IMR-90 (cell line): ENCODE results near the gene DIAPH2. TPM values are rescaled to one million over a fixed set of nuclear protein-coding genes. Genes with fewer than 3 reads are reported as not detected.

Experiments
- ATAC-seq: fragments of 200-7000 bp; cut with Tn5 transposase; 2 replicates; pipeline ENCODE4 v1.9.1; 2020; ENCODE audit warnings: low read depth, mild to moderate bottlenecking, moderate library complexity
- BruUV-seq: library from RNA; stranded (reverse); fragments of 400-500 nt; replicated peaks from 2 replicates; lab custom pipeline; 2021; lab: Mats Ljungman, UMichigan
- CTCF ChIA-PET: fragments of 300-600 bp; formaldehyde crosslinking; extraction: SDS; loops from one replicate; lab custom pipeline; 2021; ENCODE audit warnings: antibody characterized with exemption; lab: Yijun Ruan, JAX
- POLR2A ChIA-PET: fragments of 300-600 bp; sonication (Branson Sonifier 250); formaldehyde crosslinking; loops from one replicate; lab custom pipeline; 2022; ENCODE audit warnings: antibody characterized with exemption; ENCODE audit not compliant: unreplicated experiment; lab: Charles Lee
- DNase-seq: peaks from one replicate; pipeline ENCODE4 v3.0.0; 2013
- H2AFZ ChIP-seq: replicated peaks from 2 replicates; pipeline ENCODE3; 2013; ENCODE audit warnings: low read length, mild to moderate bottlenecking; ENCODE audit not compliant: poor library complexity
- H2AK5ac ChIP-seq: 2 replicates; pipeline ENCODE4 v1.6.1; 2013; ENCODE audit warnings: low read depth, low read length, inconsistent platforms
- H2AK9ac ChIP-seq: replicated peaks from 2 replicates; pipeline ENCODE3; 2013; ENCODE audit warnings: mild to moderate bottlenecking, low read depth, low read length, moderate library complexity; ENCODE audit not compliant: poor library complexity
- H2BK120ac ChIP-seq: 2 replicates; pipeline ENCODE4 v1.6.1; 2013; ENCODE audit warnings: low read depth, low read length, inconsistent platforms
- H2BK15ac ChIP-seq: 3 replicates; pipeline ENCODE4 v1.6.1; 2013; ENCODE audit warnings: low read depth, low read length, inconsistent platforms
- H2BK20ac ChIP-seq: 2 replicates; pipeline ENCODE4 v1.6.1; 2013; ENCODE audit warnings: low read depth, mild to moderate bottlenecking, inconsistent platforms, low read length, moderate library complexity
- H2BK5ac ChIP-seq: 2 replicates; pipeline ENCODE4 v1.6.1; 2013; ENCODE audit warnings: mild to moderate bottlenecking, low read depth, low read length, inconsistent platforms; ENCODE audit not compliant: poor library complexity, severe bottlenecking
- H3K14ac ChIP-seq: replicated peaks from 2 replicates; pipeline ENCODE4 v1.6.1; 2013; ENCODE audit warnings: low read depth, low read length, inconsistent platforms
- H3K18ac ChIP-seq: 2 replicates; pipeline ENCODE4 v1.6.1; 2013; ENCODE audit warnings: low read depth, low read length, control low read depth
- H3K23ac ChIP-seq: 2 replicates; pipeline ENCODE4 v1.6.1; 2013; ENCODE audit warnings: low read depth, low read length, inconsistent platforms
- H3K27ac ChIP-seq: 2 replicates; pipeline ENCODE4 v1.5.1; 2013; ENCODE audit warnings: mild to moderate bottlenecking, control low read depth, low read length; ENCODE audit not compliant: insufficient read depth
- H3K27me3 ChIP-seq: 2 replicates; pipeline ENCODE4 v1.6.1; 2013; ENCODE audit warnings: low read length; ENCODE audit not compliant: control insufficient read depth, insufficient read depth
- H3K36me3 ChIP-seq: 2 replicates; pipeline ENCODE4 v1.6.1; 2013; ENCODE audit warnings: low read length, mixed read lengths; ENCODE audit not compliant: control insufficient read depth, insufficient read depth
- H3K4ac ChIP-seq: 2 replicates; pipeline ENCODE4 v1.6.1; 2013; ENCODE audit warnings: low read depth, low read length, inconsistent platforms
- H3K4me1 ChIP-seq: 2 replicates; pipeline ENCODE4 v1.6.1; 2013; ENCODE audit warnings: low read length, mixed read lengths; ENCODE audit not compliant: control insufficient read depth, insufficient read depth
- H3K4me2 ChIP-seq: 2 replicates; pipeline ENCODE4 v1.6.1; 2013; ENCODE audit warnings: low read depth, mild to moderate bottlenecking, control low read depth, low read length, moderate library complexity
- H3K4me3 ChIP-seq: 2 replicates; pipeline ENCODE4 v1.5.1; 2013; ENCODE audit warnings: low read depth, mild to moderate bottlenecking, control low read depth, low read length, moderate library complexity; ENCODE audit not compliant: insufficient read depth
- H3K56ac ChIP-seq: 2 replicates; pipeline ENCODE4 v1.6.1; 2013; ENCODE audit warnings: low read length, inconsistent platforms; ENCODE audit not compliant: insufficient read depth; ENCODE audit errors: extremely low read depth
- H3K79me1 ChIP-seq, 2 experiments: 2 replicates each; pipeline ENCODE4 v1.6.1; 2013; ENCODE audit warnings: low read length in 2 of 2, inconsistent platforms in 1 of 2, low read depth in 1 of 2
- H3K9ac ChIP-seq: 2 replicates; pipeline ENCODE4 v1.6.1; 2013; ENCODE audit warnings: low read depth, low read length, control low read depth
- H3K9me1 ChIP-seq: 2 replicates; pipeline ENCODE4 v1.6.1; 2013; ENCODE audit warnings: low read length, inconsistent platforms; ENCODE audit not compliant: insufficient read depth
- H3K9me3 ChIP-seq: 2 replicates; pipeline ENCODE4 v1.6.1; 2013; ENCODE audit warnings: low read length; ENCODE audit not compliant: control insufficient read depth, insufficient read depth
- H4K20me1 ChIP-seq: 2 replicates; pipeline ENCODE4 v1.6.1; 2013; ENCODE audit warnings: low read length, inconsistent platforms; ENCODE audit not compliant: insufficient read depth
- H4K5ac ChIP-seq: 2 replicates; pipeline ENCODE4 v1.6.1; 2013; ENCODE audit warnings: mild to moderate bottlenecking, low read depth, low read length, control low read depth
- H4K8ac ChIP-seq, 2 experiments: 2 replicates each; pipeline ENCODE4 v1.6.1; 2013; ENCODE audit warnings: low read depth in 2 of 2, low read length in 2 of 2, control low read depth in 1 of 2, inconsistent platforms in 1 of 2
- H4K91ac ChIP-seq: 2 replicates; pipeline ENCODE4 v1.6.1; 2013; ENCODE audit warnings: low read depth, low read length, inconsistent platforms; ENCODE audit not compliant: insufficient read depth
- CEBPB ChIP-seq: IDR thresholded peaks from 2 replicates; pipeline ENCODE4 v1.6.1; 2012; ENCODE audit warnings: low read depth, low read length, improper control_type of control experiment
- ELK1 ChIP-seq: fragments of 150-350 bp; IDR thresholded peaks from 2 replicates; pipeline ENCODE4 v1.6.1; 2016; ENCODE audit warnings: low read depth, mild to moderate bottlenecking, low read length, moderate library complexity, borderline replicate concordance
- WGBS, 2 experiments: methylation state at CpG; one replicate each; pipeline versions ENCODE4 v1.1.5 to v1.1.7; 2013; ENCODE audit warnings: missing lambda C conversion rate in 2 of 2; ENCODE audit not compliant: insufficient read length in 1 of 2; ENCODE audit errors: extremely low coverage in 2 of 2; 5-methylcytosine and 5-hydroxymethylcytosine counted together
- dilution Hi-C: fragments of 300-500 bp; cut with HindIII; formaldehyde crosslinking; loops from one replicate; pipeline ENCODE4 v1.14.3; 2018; ENCODE audit warnings: low sequenced_read_pairs; ENCODE audit not compliant: unreplicated experiment
- in situ Hi-C: fragments of 300-500 bp; cut with MboI; formaldehyde crosslinking; loops from 3 replicates; pipeline ENCODE4 v1.14.3; 2019; ENCODE audit warnings: low sequenced_read_pairs, inconsistent platforms, mixed read lengths
- intact Hi-C: fragments of 100-400 bp; cut with micrococcal nuclease; formaldehyde crosslinking; loops from 2 replicates; pipeline ENCODE4 v1.10.0; 2022
- polyA plus RNA-seq, 3 experiments: library from polyadenylated mRNA; depleted of rRNA; stranded (reverse); fragments of >200 nt; gene quantifications; 2 replicates each; pipeline ENCODE4 v1.2.3, GENCODE V29; 2012; ENCODE audit warnings: low replicate concordance in 1 of 3
- total RNA-seq: library from RNA; depleted of rRNA; stranded (reverse); fragments of >200 nt; gene quantifications from 2 replicates; pipeline ENCODE4 v1.2.3, GENCODE V29; 2012

DIAPH2 gene
- total and polyA plus RNA-seq, 2 of the 4 experiments (the other 2 are of a cell fraction) = 3.6 to 19.9 TPM

GRCh38 chrX:97211070-97211469 is 526.4 kb downstream of the DIAPH2 start:
- Histone ChIP-seq H3K23ac (no peak overlapping the region), H4K8ac (no peak overlapping the region), H2AFZ (no peak overlapping the region), H3K9me1 (no peaks in the 10 kb centered on the region), H4K20me1 (no peaks in the 10 kb centered on the region), H3K14ac (no peak overlapping the region), H3K56ac (no peak overlapping the region), H2AK5ac (no peak overlapping the region), H3K4me3 (no peak overlapping the region), H3K4ac (no peak overlapping the region), H3K27ac (no peak overlapping the region), H3K36me3 (no peaks in the 10 kb centered on the region), H3K27me3 (no peaks in the 10 kb centered on the region), H3K18ac (no peak overlapping the region), H3K9ac (no peak overlapping the region), H3K9me3 (no peaks in the 10 kb centered on the region), H3K79me1 (no peaks in the 10 kb centered on the region; a peak in 1 of 4 replicates), H4K5ac (no peak overlapping the region), H3K4me2 (no peak overlapping the region), H2BK120ac (no peak overlapping the region), H2BK20ac (no peak overlapping the region), H2AK9ac (no peak overlapping the region), H2BK15ac (no peak overlapping the region), H4K91ac (no peak overlapping the region), H2BK5ac (no peak overlapping the region), H3K4me1 (no peaks in the 10 kb centered on the region; the same call in 1 of the 2 replicates)
- CTCF ChIA-PET = no interaction called here
- POLR2A ChIA-PET = no interaction called here
- in situ Hi-C loops (no loop called here), dilution Hi-C loops (no loop called here), intact Hi-C loops (no loop called here)
- peak; percentile 12; the same call in 1 of the 2 replicates for TF ChIP-seq CEBPB
- no peak for TF ChIP-seq ELK1
- no peak for ATAC-seq
- no TSS peak for BruUV-seq
- peak; percentile 18 for DNase-seq
- no CpG with 5 or more reads among the region's 1 CpG for WGBS, 2 experiments
